Measurements from ENCODE around the gene WWOX. TPM values are rescaled to one million over a fixed set of nuclear protein-coding genes. Genes with fewer than 3 reads are reported as not detected.

WWOX gene
- total and polyA plus RNA-seq, 2 of the 8 experiments (the other 6 are each of a cell fraction or from before 2014, with no cell fraction given), result 5.4 to 16.7 TPM

DNA sequence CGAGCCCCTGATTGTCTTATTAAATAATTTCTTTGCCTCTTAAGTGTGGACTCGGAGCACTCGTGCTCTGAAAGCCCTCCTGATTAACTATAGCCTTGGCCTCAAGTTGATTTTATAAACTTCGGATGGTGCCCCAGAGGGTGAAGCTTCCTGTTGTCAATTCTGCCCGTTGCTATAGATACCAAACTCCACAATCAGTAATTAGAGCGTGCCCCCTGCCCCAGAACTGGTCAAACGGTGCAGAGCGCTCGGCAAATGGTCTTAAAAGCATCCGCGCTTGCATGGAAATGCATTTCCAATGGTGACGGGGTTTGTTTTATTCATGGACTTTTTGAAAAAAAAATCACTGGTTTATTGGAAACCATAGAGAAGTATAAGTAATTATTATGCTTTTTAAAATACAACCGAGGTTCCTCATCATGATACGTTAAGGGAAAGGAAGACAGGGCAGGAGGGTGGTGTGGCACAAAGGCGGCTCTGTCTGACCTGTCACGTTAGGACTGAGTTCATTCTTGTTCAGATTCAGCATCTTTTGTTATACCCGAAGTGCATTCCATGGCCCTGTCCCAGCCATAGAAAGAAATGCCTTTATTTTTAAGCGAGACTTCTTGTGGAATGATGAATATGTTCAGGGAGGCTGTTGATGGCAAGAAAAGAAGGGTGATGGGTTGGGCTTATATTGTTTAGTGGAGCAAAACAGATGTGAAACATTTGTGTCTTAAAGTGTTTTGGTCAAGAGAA lies 1024.7 kb downstream of the WWOX start (continued):
- TF ChIP-seq CHD7 (IDR thresholded peaks at IDR 0.05; ENCODE audit: insufficient replicate concordance, low read length), result no peak
- TF ChIP-seq, protein P1, sequence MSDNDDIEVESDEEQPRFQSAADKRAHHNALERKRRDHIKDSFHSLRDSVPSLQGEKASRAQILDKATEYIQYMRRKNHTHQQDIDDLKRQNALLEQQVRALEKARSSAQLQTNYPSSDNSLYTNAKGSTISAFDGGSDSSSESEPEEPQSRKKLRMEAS (IDR thresholded peaks at IDR 0.05), result no peak
- TF ChIP-seq BCL11A (IDR thresholded peaks at IDR 0.05; ENCODE audit: low read depth in 2 of 2, low read length in 2 of 2), result no peak

Data from H1 (cell line).